ENCODE data around the gene AUP1.

DNA sequence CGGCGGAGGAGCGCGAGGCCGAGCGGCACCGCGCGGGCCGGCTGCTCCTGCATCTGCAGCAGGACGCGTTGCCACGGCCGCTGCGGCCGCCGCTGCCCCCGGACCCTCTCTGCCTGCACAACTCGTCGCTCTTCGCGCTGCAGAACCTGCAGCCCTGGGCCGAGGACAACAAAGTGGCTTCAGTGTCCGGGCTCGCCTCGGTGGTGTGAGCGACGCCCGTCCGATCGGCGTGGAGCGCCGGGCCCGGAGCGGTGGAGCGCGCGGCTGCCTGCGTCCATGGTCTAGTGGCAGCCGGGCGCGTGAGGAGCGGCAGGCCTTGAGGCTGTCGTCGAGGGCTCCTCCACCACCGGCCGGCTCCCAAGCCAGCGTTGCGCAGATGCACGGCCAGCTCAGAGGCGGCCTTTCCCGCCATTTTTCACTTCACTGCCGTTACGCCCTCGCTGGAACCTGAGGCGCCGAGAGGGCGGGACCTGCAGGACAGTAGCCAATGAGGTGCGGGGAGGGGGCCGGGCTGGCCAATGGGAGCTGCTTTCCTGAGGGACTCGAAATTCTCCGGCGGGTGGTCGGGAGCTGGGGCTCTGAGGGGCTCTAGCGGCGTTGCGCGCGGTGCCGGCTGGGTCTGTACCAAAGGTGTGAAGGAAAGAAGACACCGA lies 13.4 kb downstream of the AUP1 start:
- TF ChIP-seq POLR2AphosphoS5 (IDR thresholded peaks at IDR 0.05): no peak
- TF ChIP-seq, protein P1, sequence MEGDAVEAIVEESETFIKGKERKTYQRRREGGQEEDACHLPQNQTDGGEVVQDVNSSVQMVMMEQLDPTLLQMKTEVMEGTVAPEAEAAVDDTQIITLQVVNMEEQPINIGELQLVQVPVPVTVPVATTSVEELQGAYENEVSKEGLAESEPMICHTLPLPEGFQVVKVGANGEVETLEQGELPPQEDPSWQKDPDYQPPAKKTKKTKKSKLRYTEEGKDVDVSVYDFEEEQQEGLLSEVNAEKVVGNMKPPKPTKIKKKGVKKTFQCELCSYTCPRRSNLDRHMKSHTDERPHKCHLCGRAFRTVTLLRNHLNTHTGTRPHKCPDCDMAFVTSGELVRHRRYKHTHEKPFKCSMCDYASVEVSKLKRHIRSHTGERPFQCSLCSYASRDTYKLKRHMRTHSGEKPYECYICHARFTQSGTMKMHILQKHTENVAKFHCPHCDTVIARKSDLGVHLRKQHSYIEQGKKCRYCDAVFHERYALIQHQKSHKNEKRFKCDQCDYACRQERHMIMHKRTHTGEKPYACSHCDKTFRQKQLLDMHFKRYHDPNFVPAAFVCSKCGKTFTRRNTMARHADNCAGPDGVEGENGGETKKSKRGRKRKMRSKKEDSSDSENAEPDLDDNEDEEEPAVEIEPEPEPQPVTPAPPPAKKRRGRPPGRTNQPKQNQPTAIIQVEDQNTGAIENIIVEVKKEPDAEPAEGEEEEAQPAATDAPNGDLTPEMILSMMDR (IDR thresholded peaks at IDR 0.05): no peak
- TF ChIP-seq POLR2A (IDR thresholded peaks at IDR 0.05): no peak

Data from breast epithelium (tissue), 3 donors.